CD14-positive monocyte (primary cell): Measurements from ENCODE around the gene WDFY4. TPM values are rescaled to one million over a fixed set of nuclear protein-coding genes. Genes with fewer than 3 reads are reported as not detected.

Experiments used
- DNase-seq, 3 donors: peaks; one replicate each; pipeline ENCODE4 v3.0.0-alpha.2; 2011 to 2022
- H2AFZ ChIP-seq: 2 replicates; pipeline ENCODE4 v1.6.0; 2012; ENCODE audit warnings: mild to moderate bottlenecking, low read depth, low read length, inconsistent platforms; ENCODE audit not compliant: insufficient read depth, poor library complexity, severe bottlenecking
- H3K27ac ChIP-seq, 2 donors: 1 replicate in 1 of 2; 2 replicates in 1 of 2; pipeline ENCODE4 v1.5.1; 2012 to 2013; ENCODE audit warnings: low read length in 2 of 2, control low read depth in 1 of 2, inconsistent platforms in 1 of 2, low read depth in 1 of 2, mild to moderate bottlenecking in 1 of 2
- H3K27me3 ChIP-seq, 2 donors: one replicate each; pipeline versions ENCODE4 v1.6.0 to v1.6.1; 2011 to 2013; ENCODE audit warnings: low read length in 2 of 2; ENCODE audit not compliant: control insufficient read depth in 2 of 2, insufficient read depth in 2 of 2
- H3K36me3 ChIP-seq, 2 donors: replicated peaks in 1 of 2; 1 replicate in 1 of 2; 2 replicates in 1 of 2; pipeline versions ENCODE4 v1.5.1 to v1.6.1; 2012 to 2013; ENCODE audit warnings: low read length in 2 of 2, control low read depth in 1 of 2, inconsistent platforms in 1 of 2, mild to moderate bottlenecking in 1 of 2; ENCODE audit not compliant: insufficient read depth in 2 of 2, control insufficient read depth in 1 of 2
- H3K4me1 ChIP-seq, 2 donors: 1 replicate in 1 of 2; 2 replicates in 1 of 2; pipeline versions ENCODE4 v1.5.1 to v1.6.1; 2012 to 2013; ENCODE audit warnings: low read length in 2 of 2, control low read depth in 1 of 2, inconsistent platforms in 1 of 2, mild to moderate bottlenecking in 1 of 2, moderate library complexity in 1 of 2; ENCODE audit not compliant: insufficient read depth in 2 of 2, control insufficient read depth in 1 of 2
- H3K4me2 ChIP-seq: replicated peaks from 2 replicates; pipeline ENCODE3; 2012; ENCODE audit warnings: low read length, moderate library complexity, mild to moderate bottlenecking; ENCODE audit not compliant: poor library complexity, severe bottlenecking; ENCODE audit errors: extremely low read depth
- H3K4me3 ChIP-seq, 3 experiments: fragments of 200-600 bp in 1 of 3; sonication (generic) in 1 of 3; replicated peaks in 1 of 3; 1 replicate in 2 of 3; 2 replicates in 1 of 3; pipeline ENCODE4 v1.5.1; 2011 to 2013; ENCODE audit warnings: low read length in 3 of 3, mild to moderate bottlenecking in 3 of 3, control low read depth in 2 of 3, low read depth in 2 of 3, inconsistent platforms in 1 of 3, moderate library complexity in 1 of 3
- H3K79me2 ChIP-seq: 2 replicates; pipeline ENCODE4 v1.6.0; 2012; ENCODE audit warnings: mild to moderate bottlenecking, control low read depth, inconsistent platforms, low read length, moderate library complexity; ENCODE audit not compliant: insufficient read depth
- H3K9ac ChIP-seq: 2 replicates; pipeline ENCODE4 v1.6.0; 2017; ENCODE audit warnings: low read length, mild to moderate bottlenecking; ENCODE audit not compliant: insufficient read depth, poor library complexity, severe bottlenecking
- H3K9me3 ChIP-seq, 2 donors: replicated peaks in 1 of 2; 1 replicate in 1 of 2; 2 replicates in 1 of 2; pipeline versions ENCODE4 v1.5.1 to v1.6.1; 2012 to 2013; ENCODE audit warnings: low read length in 2 of 2, control low read depth in 1 of 2; ENCODE audit not compliant: control insufficient read depth in 1 of 2, insufficient read depth in 1 of 2
- H4K20me1 ChIP-seq: 2 replicates; pipeline ENCODE4 v1.6.0; 2012; ENCODE audit warnings: mild to moderate bottlenecking, low read length, control low read depth, moderate library complexity; ENCODE audit not compliant: insufficient read depth
- H3K27ac Mint-ChIP-seq, 7 donors: one replicate each; pipeline ENCODE4 v1.8.0; 2020; ENCODE audit warnings: mild to moderate bottlenecking in 7 of 7, mixed read lengths in 7 of 7, moderate library complexity in 6 of 7, inconsistent platforms in 2 of 7
- H3K27me3 Mint-ChIP-seq, 3 donors: one replicate each; pipeline ENCODE4 v1.8.0; 2021 to 2022; ENCODE audit warnings: low read depth in 3 of 3, mild to moderate bottlenecking in 3 of 3, mixed read lengths in 3 of 3, moderate library complexity in 3 of 3, inconsistent platforms in 1 of 3
- H3K36me3 Mint-ChIP-seq, 2 donors: one replicate each; pipeline ENCODE4 v1.8.0; 2020; ENCODE audit warnings: mixed read lengths in 2 of 2, inconsistent platforms in 1 of 2, mild to moderate bottlenecking in 1 of 2
- H3K4me1 Mint-ChIP-seq: one replicate; pipeline ENCODE4 v1.8.0; 2020; ENCODE audit warnings: mild to moderate bottlenecking, mixed read lengths
- H3K4me3 Mint-ChIP-seq, 2 donors: one replicate each; pipeline ENCODE4 v1.8.0; 2020; ENCODE audit warnings: mild to moderate bottlenecking in 2 of 2, mixed read lengths in 2 of 2, moderate library complexity in 1 of 2
- H3K9me3 Mint-ChIP-seq, 7 donors: one replicate each; pipeline ENCODE4 v1.8.0; 2020 to 2022; ENCODE audit warnings: mixed read lengths in 7 of 7, mild to moderate bottlenecking in 6 of 7, moderate library complexity in 6 of 7, inconsistent platforms in 2 of 7
- WGBS: methylation state at CpG from one replicate; pipeline ENCODE4 v1.1.5; 2013; ENCODE audit warnings: missing lambda C conversion rate; ENCODE audit not compliant: insufficient coverage; 5-methylcytosine and 5-hydroxymethylcytosine counted together
- intact Hi-C, 2 donors: fragments of 100-400 bp; cut with micrococcal nuclease; formaldehyde crosslinking; loops; one replicate each; pipeline versions ENCODE4 v1.15.0 to v1.15.1; 2023
- polyA plus RNA-seq, 3 donors: library from polyadenylated mRNA; depleted of rRNA in 1 of 3; unstranded in 2 of 3; stranded (reverse) in 1 of 3; fragments of 300-500 nt in 2 of 3; fragments of >200 nt in 1 of 3; fragmentation: Illumina TruSeq in 2 of 3; gene quantifications; 1 replicate in 2 of 3; 2 replicates in 1 of 3; pipeline ENCODE4 v1.2.3, GENCODE V29; 2012 to 2021
- TF ChIP-seq, protein P1 (sequence below): fragments of 200-600 bp; IDR thresholded peaks from one replicate; pipeline ENCODE4 v1.8.0; 2022; ENCODE audit warnings: antibody characterized with exemption, mild to moderate bottlenecking

Gene WDFY4
- polyA plus RNA-seq, 3 donors: 7.5 to 36.1 (median 9.8) TPM

GRCh38 chr10:48648172-48648942 lies 36.3 kb upstream of the WDFY4 start:
- H4K20me1 ChIP-seq: no peaks in the 10 kb centered on the region
- H3K9me3 ChIP-seq: no peaks in the 10 kb centered on the region
- no peak overlapping the region for H3K4me3 Mint-ChIP-seq
- no peak overlapping the region for H2AFZ ChIP-seq
- no peak for DNase-seq
- TF ChIP-seq, protein P1, sequence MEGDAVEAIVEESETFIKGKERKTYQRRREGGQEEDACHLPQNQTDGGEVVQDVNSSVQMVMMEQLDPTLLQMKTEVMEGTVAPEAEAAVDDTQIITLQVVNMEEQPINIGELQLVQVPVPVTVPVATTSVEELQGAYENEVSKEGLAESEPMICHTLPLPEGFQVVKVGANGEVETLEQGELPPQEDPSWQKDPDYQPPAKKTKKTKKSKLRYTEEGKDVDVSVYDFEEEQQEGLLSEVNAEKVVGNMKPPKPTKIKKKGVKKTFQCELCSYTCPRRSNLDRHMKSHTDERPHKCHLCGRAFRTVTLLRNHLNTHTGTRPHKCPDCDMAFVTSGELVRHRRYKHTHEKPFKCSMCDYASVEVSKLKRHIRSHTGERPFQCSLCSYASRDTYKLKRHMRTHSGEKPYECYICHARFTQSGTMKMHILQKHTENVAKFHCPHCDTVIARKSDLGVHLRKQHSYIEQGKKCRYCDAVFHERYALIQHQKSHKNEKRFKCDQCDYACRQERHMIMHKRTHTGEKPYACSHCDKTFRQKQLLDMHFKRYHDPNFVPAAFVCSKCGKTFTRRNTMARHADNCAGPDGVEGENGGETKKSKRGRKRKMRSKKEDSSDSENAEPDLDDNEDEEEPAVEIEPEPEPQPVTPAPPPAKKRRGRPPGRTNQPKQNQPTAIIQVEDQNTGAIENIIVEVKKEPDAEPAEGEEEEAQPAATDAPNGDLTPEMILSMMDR: no peak
- H3K27me3 Mint-ChIP-seq: peaks cover 7 to 17% (median 11%) of the 10 kb centered on the region in 3 donors
- peaks cover 11% of the 10 kb centered on the region for H3K4me1 Mint-ChIP-seq
- no peaks in the 10 kb centered on the region for H3K79me2 ChIP-seq
- no peaks in the 10 kb centered on the region for H3K36me3 ChIP-seq
- H3K9ac ChIP-seq: no peak overlapping the region
- intact Hi-C loops: no loop called here
- H3K4me3 ChIP-seq: no peak overlapping the region
- no peak overlapping the region for H3K27ac ChIP-seq
- H3K27ac Mint-ChIP-seq: no peak overlapping the region
- H3K27me3 ChIP-seq: no peaks in the 10 kb centered on the region
- no peak overlapping the region for H3K4me2 ChIP-seq
- peaks cover 12 to 14% of the 10 kb centered on the region in 2 donors for H3K4me1 ChIP-seq
- H3K36me3 Mint-ChIP-seq: no peaks in the 10 kb centered on the region
- H3K9me3 Mint-ChIP-seq: peaks cover 0 to 2% (median 0%) of the 10 kb centered on the region in 7 donors
- WGBS: 100% methylated on average over 10 of the region's 12 CpGs

DNA sequence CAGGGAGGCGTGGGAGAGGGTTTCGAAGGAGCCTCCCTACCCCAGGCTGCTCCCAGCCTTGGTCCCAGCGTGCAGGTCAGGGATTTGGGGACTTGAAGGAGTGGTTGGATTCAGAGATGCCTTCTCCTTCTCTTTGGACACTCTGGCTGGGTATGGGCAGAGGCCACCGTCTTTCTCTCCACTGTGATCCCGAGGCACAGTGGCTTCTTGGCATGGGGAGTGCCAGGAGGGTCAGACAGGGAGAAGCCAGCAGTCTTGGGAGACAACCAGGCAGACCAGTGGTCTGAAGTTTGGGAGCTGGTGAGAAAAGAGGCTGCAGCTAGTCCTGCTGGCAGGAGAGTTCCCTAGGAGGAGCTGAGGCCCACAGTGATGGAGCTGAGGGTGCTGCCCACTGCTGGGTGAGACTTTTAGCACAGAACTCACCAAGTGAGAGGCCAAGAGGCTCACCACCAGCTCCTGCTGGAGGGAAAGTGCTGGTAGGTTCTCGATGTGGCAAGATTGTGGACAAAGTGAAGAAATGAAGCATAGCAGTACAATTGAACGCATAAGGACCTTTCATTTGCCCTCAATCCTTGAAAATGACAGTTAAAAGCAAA lies 35.2 kb upstream of the WDFY4 start:
- peaks cover 13 to 20% (median 16%) of the 10 kb centered on the region in 3 donors for H3K27me3 Mint-ChIP-seq
- no peak overlapping the region for H2AFZ ChIP-seq

More for the DNA sequence above, 35.2 kb upstream of the WDFY4 start:
- Mint-ChIP-seq H3K27ac (peak overlapping the region in 1 of 7 donors; percentile 26), H3K36me3 (no peaks in the 10 kb centered on the region), H3K9me3 (peaks cover 0 to 2% (median 0%) of the 10 kb centered on the region in 7 donors), H3K4me1 (peaks cover 12% of the 10 kb centered on the region), H3K4me3 (no peak overlapping the region)
- H3K4me3 ChIP-seq: no peak overlapping the region
- H4K20me1 ChIP-seq: no peaks in the 10 kb centered on the region
- DNase-seq: peak in 1 of 3 donors; percentile 11
- no peaks in the 10 kb centered on the region for H3K9me3 ChIP-seq
- H3K27ac ChIP-seq: no peak overlapping the region
- TF ChIP-seq, protein P1: no peak
- H3K36me3 ChIP-seq: no peaks in the 10 kb centered on the region
- no peak overlapping the region for H3K4me2 ChIP-seq
- H3K4me1 ChIP-seq: peaks cover 14% of the 10 kb centered on the region in 2 donors
- H3K27me3 ChIP-seq: peaks cover 0 to 3% of the 10 kb centered on the region in 2 donors
- no peak overlapping the region for H3K9ac ChIP-seq
- 92% methylated on average over 2 of the region's 7 CpGs for WGBS
- H3K79me2 ChIP-seq: no peaks in the 10 kb centered on the region
- intact Hi-C loops: no loop called here
